ENCODE measurements around the gene DNAI4. TPM values are rescaled to one million over a fixed set of nuclear protein-coding genes. Genes with fewer than 3 reads are reported as not detected.
"Not testable (repeated sequence)": the region's sequence is repeated elsewhere in the genome, so short reads cannot be mapped to it uniquely, and the experiment has no call there.

DNAI4 gene
- total RNA-seq, 4 donors from 2014 or later: 10.7 to 26.0 (median 20.5) TPM

DNA sequence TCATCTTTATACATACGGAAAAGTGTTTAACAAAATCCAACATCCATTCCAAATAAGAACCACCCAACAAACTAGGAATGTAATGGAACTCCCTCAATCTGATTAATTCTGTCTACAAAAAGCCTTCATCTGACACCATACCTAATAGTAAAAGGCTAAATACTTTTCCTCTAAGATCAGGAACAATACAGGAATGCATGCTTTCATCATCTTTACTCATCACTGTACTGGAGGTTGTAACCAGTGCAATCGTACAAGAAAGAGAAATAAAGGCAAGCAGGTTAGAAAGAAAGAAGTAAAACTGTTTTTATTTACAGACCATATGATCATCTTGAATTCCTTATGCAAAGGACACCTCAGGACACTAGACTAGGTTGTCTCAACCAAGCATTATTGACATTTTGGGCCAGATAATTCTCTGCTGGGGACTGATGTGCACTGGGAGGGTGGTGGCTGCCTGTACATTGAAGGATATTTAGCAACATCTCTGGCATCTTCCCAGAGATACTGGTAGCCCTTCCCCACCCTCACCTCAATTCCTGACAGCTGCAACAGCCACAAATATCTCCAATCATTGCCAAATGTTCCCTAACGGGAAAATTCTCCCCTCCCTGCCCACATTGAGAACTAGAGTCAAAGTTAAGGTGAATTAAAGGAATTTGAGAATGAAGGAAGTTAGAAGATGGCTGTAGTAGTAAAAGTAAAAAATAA, 93.0 kb downstream of the DNAI4 start:
- no peaks in the 10 kb centered on the region for H3K4me1 ChIP-seq
- WGBS, 2 donors: 83 to 90% methylated on average over 3 of the region's 3 CpGs
- H3K4me3 ChIP-seq (replicated peaks in 1 of 3): no peak overlapping the region
- H3K36me3 ChIP-seq: no peaks in the 10 kb centered on the region
- DNase-seq: no peak
- TF ChIP-seq POLR2A (IDR thresholded peaks at IDR 0.05): no peak
- TF ChIP-seq, protein P1, sequence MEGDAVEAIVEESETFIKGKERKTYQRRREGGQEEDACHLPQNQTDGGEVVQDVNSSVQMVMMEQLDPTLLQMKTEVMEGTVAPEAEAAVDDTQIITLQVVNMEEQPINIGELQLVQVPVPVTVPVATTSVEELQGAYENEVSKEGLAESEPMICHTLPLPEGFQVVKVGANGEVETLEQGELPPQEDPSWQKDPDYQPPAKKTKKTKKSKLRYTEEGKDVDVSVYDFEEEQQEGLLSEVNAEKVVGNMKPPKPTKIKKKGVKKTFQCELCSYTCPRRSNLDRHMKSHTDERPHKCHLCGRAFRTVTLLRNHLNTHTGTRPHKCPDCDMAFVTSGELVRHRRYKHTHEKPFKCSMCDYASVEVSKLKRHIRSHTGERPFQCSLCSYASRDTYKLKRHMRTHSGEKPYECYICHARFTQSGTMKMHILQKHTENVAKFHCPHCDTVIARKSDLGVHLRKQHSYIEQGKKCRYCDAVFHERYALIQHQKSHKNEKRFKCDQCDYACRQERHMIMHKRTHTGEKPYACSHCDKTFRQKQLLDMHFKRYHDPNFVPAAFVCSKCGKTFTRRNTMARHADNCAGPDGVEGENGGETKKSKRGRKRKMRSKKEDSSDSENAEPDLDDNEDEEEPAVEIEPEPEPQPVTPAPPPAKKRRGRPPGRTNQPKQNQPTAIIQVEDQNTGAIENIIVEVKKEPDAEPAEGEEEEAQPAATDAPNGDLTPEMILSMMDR (IDR thresholded peaks at IDR 0.05): no peak
- intact Hi-C loops (cut with DNase I): no loop called here
- H3K27ac ChIP-seq: no peak overlapping the region
- no peaks in the 10 kb centered on the region for H3K9me3 ChIP-seq
- no peaks in the 10 kb centered on the region for H3K27me3 ChIP-seq

DNA sequence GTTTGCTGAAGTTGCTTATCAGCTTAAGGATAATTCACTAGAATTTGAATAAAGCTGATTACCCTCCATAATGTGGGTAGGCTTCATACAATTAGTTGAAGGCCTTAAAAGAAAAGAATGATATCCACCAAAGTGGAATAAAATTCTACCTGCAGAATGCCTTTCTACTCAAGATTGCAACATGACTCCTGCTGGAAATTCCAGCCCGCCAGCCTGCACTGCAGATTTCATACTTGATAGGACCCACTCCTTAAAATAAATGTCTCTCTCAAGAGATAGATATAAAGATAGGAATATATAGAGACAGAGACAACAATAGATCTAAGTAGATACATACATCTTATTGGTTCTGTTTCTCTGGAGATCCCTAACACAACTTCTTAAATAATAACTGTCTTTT, 99.9 kb downstream of the DNAI4 start:
- TF ChIP-seq POLR2A (IDR thresholded peaks at IDR 0.05): no peak
- TF ChIP-seq, protein P1 (IDR thresholded peaks at IDR 0.05): no peak
- 93 to 95% methylated on average over 1 of the region's 1 CpG for WGBS, 2 donors
- Histone ChIP-seq H3K4me1 (no peaks in the 10 kb centered on the region), H3K27ac (no peak overlapping the region), H3K27me3 (no peaks in the 10 kb centered on the region), H3K4me3 (replicated peaks in 1 of 3) (no peak overlapping the region), H3K36me3 (no peaks in the 10 kb centered on the region), H3K9me3 (no peaks in the 10 kb centered on the region)
- DNase-seq: no peak
- intact Hi-C loops (cut with DNase I): no loop called here

DNA sequence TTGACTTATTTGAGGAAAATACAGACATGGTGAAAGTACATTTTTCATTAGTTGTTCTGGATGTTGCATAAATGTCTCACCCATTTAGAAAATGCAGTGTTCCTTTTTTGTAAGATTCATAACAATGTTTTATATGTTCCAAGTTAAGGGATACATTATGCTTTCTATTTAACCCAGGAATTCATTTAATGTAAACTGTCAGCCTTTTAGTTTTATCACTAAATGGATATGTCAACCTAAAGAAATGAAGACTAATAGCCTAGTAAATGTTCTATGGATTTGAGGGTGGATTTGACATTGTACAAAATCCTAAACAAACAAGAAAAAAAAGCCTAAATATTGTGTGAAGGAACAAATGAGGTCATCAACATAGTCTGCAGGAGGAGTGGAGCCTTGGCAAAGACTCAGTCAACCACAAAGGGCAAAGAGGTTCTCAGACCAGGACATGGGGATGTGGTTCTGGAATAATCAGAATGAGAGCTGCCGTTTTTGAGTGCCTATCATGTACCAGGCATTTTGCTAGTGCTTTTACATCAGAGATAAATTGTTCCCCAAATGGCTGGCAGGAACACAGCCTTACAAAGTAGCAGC, 114.8 kb downstream of the DNAI4 start:
- 46 to 53% methylated on average over 1 of the region's 1 CpG for WGBS, 2 donors
- TF ChIP-seq POLR2A (IDR thresholded peaks at IDR 0.05): no peak
- TF ChIP-seq, protein P1 (IDR thresholded peaks at IDR 0.05): no peak
- H3K36me3 ChIP-seq: no peaks in the 10 kb centered on the region
- no peaks in the 10 kb centered on the region for H3K27me3 ChIP-seq
- no peak overlapping the region for H3K27ac ChIP-seq
- no peaks in the 10 kb centered on the region for H3K9me3 ChIP-seq
- DNase-seq: no peak
- intact Hi-C loops (cut with DNase I): no loop called here
- H3K4me3 ChIP-seq (replicated peaks in 1 of 3): no peak overlapping the region
- no peaks in the 10 kb centered on the region for H3K4me1 ChIP-seq

DNA sequence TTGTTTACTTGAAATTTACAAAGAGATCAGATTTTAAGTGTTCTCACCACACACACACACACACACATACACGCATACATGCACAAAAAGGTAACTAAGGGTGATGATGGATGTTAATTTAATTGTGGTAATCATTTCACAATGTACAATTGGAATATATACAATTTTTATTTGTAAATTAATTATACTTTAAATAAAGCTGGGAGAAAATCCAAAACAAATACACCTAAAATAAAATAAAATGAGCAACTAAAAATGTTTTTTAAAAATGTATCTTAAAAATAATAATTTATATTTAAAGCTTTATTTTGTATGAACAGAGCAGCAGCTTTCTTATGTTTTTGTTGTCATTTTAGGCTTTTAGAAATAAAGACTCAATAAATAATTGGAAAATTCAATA, 115.4 kb downstream of the DNAI4 start:
- TF ChIP-seq, protein P1 (IDR thresholded peaks at IDR 0.05): no peak
- no peak for TF ChIP-seq POLR2A (IDR thresholded peaks at IDR 0.05)
- Histone ChIP-seq H3K9me3 (no peaks in the 10 kb centered on the region), H3K36me3 (no peaks in the 10 kb centered on the region), H3K4me3 (replicated peaks in 1 of 3) (no peak overlapping the region), H3K27ac (no peak overlapping the region), H3K4me1 (no peaks in the 10 kb centered on the region), H3K27me3 (no peaks in the 10 kb centered on the region)
- DNase-seq: no peak
- intact Hi-C loops (cut with DNase I): no loop called here
- WGBS, 2 donors: 89 to 97% methylated on average over 1 of the region's 1 CpG

DNA sequence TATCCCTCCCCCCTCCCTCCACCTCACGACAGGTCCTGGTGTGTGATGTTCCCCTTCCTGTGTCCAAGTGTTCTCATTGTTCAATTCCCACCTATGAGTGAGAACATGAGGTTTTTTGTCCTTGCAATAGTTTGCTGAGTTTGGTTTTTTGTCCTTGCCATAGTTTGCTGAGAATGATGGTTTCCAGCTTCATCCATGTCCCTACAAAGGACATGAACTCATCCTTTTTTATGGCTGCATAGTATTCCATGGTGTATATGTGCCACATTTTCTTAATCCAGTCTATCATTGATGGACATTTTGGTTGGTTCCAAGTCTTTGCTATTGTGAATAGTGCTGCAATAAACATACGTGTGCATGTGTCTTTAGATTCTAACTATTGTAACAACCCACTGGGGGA, 128.8 kb downstream of the DNAI4 start:
- H3K27ac ChIP-seq; DNase-seq; H3K9me3 ChIP-seq; intact Hi-C loops (cut with DNase I); H3K27me3 ChIP-seq; H3K4me3 ChIP-seq (replicated peaks in 1 of 3); H3K36me3 ChIP-seq; H3K4me1 ChIP-seq: not testable (repeated sequence)
- 93 to 100% methylated on average over 2 of the region's 2 CpGs for WGBS, 2 donors
